Kidney (tissue), 14 donors: ENCODE results near the gene SPRR5. TPM values are rescaled to one million over a fixed set of nuclear protein-coding genes. Genes with fewer than 3 reads are reported as not detected.

Experiments used
- DNase-seq, 5 donors: peaks; one replicate each; pipeline ENCODE4 v3.0.0-alpha.2; 2013 to 2020
- FAIRE-seq: peaks from 2 replicates; lab custom pipeline; 2012; peaks lifted over from hg19 to GRCh38; lab: Jason Lieb, UNC
- H3K27ac ChIP-seq, 2 donors: one replicate each; pipeline ENCODE4 v1.7.0; 2013; ENCODE audit warnings: low read depth in 2 of 2, low read length in 2 of 2, inconsistent platforms in 1 of 2
- H3K27me3 ChIP-seq: one replicate; pipeline ENCODE4 v1.7.1; 2013; ENCODE audit warnings: low read length, inconsistent platforms; ENCODE audit not compliant: control insufficient read depth, insufficient read depth
- H3K36me3 ChIP-seq, 3 donors: one replicate each; pipeline versions ENCODE4 v1.7.0 to v1.7.1; 2013; ENCODE audit warnings: low read length in 3 of 3, control low read depth in 1 of 3, inconsistent platforms in 1 of 3; ENCODE audit not compliant: insufficient read depth in 3 of 3, control insufficient read depth in 2 of 3
- H3K4me1 ChIP-seq, 3 donors: one replicate each; pipeline versions ENCODE4 v1.7.0 to v1.7.1; 2013; ENCODE audit warnings: low read length in 3 of 3, inconsistent platforms in 1 of 3, low read depth in 1 of 3; ENCODE audit not compliant: control insufficient read depth in 2 of 3, insufficient read depth in 2 of 3
- H3K4me3 ChIP-seq, 3 donors: one replicate each; pipeline versions ENCODE4 v1.7.0 to v1.8.1; 2013; ENCODE audit warnings: low read length in 3 of 3, control low read depth in 1 of 3, inconsistent platforms in 1 of 3
- H3K9ac ChIP-seq, 3 donors: one replicate each; pipeline versions ENCODE4 v1.7.0 to v1.7.1; 2013; ENCODE audit warnings: low read length in 3 of 3, control low read depth in 1 of 3, inconsistent platforms in 1 of 3
- H3K9me3 ChIP-seq, 3 donors: one replicate each; pipeline versions ENCODE4 v1.7.0 to v1.7.1; 2013; ENCODE audit warnings: low read length in 3 of 3, control low read depth in 1 of 3, inconsistent platforms in 1 of 3; ENCODE audit not compliant: control insufficient read depth in 2 of 3, insufficient read depth in 1 of 3
- intact Hi-C: fragments of 100-400 bp; cut with DNase I; formaldehyde crosslinking; loops from one replicate; pipeline ENCODE4 v1.11.1; 2022
- polyA plus RNA-seq: library from polyadenylated mRNA; stranded (reverse); fragments of 350-450 nt; fragmentation: Illumina TruSeq; extraction: RNeasy Lipid Tissue Mini Kit (QIAGEN cat#74804); gene quantifications from one replicate; pipeline ENCODE4 v1.2.3, GENCODE V29; 2014; ENCODE audit warnings: low read depth, low replicate concordance; ENCODE audit not compliant: insufficient read depth
- total RNA-seq: library from RNA; stranded (reverse); fragmentation: NEBNext Ultra II Directional; extraction: Animal tissue kit (Norgen Biotek cat#: 25700); gene quantifications from one replicate; pipeline ENCODE4 v1.2.1, GENCODE V29; 2021
- TF ChIP-seq, protein P1 (sequence below): IDR thresholded peaks from 3 replicates; pipeline ENCODE4 v1.5.1; 2012; ENCODE audit warnings: mild to moderate bottlenecking, moderate library complexity, borderline replicate concordance; ENCODE audit not compliant: insufficient read depth; ENCODE audit errors: extremely low read depth
- donor health status: control.
- donor health status: control.
- donor health status: control.
- donor health status: control.
- donor health status: control.
- donor health status: DM: yes; HTN: yes; CAD: no.
- donor health status: Normal renal cell carcinoma (clear cell type).

Gene SPRR5
- total and polyA plus RNA-seq, 2 donors from 2014 or later: not detected

- intact Hi-C loops: no loop called here
- FAIRE-seq (no peak), DNase-seq (no peak)
- Histone ChIP-seq H3K27ac (no peak overlapping the region), H3K36me3 (no peaks in the 10 kb centered on the region), H3K4me3 (no peak overlapping the region), H3K9ac (no peak overlapping the region), H3K4me1 (no peaks in the 10 kb centered on the region), H3K27me3 (no peaks in the 10 kb centered on the region), H3K9me3 (peaks cover 0 to 5% (median 0%) of the 10 kb centered on the region in 3 donors)
- TF ChIP-seq, protein P1, sequence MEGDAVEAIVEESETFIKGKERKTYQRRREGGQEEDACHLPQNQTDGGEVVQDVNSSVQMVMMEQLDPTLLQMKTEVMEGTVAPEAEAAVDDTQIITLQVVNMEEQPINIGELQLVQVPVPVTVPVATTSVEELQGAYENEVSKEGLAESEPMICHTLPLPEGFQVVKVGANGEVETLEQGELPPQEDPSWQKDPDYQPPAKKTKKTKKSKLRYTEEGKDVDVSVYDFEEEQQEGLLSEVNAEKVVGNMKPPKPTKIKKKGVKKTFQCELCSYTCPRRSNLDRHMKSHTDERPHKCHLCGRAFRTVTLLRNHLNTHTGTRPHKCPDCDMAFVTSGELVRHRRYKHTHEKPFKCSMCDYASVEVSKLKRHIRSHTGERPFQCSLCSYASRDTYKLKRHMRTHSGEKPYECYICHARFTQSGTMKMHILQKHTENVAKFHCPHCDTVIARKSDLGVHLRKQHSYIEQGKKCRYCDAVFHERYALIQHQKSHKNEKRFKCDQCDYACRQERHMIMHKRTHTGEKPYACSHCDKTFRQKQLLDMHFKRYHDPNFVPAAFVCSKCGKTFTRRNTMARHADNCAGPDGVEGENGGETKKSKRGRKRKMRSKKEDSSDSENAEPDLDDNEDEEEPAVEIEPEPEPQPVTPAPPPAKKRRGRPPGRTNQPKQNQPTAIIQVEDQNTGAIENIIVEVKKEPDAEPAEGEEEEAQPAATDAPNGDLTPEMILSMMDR: no peak
Measured at GRCh38 chr1:152959801-152960451, 12.9 kb downstream of the SPRR5 start.

- FAIRE-seq: no peak
- Histone ChIP-seq H3K9me3 (peaks cover 0 to 5% (median 0%) of the 10 kb centered on the region in 3 donors), H3K36me3 (no peaks in the 10 kb centered on the region), H3K27ac (no peak overlapping the region), H3K27me3 (no peaks in the 10 kb centered on the region), H3K4me1 (no peaks in the 10 kb centered on the region), H3K9ac (no peak overlapping the region), H3K4me3 (no peak overlapping the region)
- DNase-seq: no peak
- TF ChIP-seq, protein P1: no peak
- intact Hi-C loops: no loop called here
Measured at GRCh38 chr1:152960452-152961044, 13.5 kb downstream of the SPRR5 start.

DNA sequence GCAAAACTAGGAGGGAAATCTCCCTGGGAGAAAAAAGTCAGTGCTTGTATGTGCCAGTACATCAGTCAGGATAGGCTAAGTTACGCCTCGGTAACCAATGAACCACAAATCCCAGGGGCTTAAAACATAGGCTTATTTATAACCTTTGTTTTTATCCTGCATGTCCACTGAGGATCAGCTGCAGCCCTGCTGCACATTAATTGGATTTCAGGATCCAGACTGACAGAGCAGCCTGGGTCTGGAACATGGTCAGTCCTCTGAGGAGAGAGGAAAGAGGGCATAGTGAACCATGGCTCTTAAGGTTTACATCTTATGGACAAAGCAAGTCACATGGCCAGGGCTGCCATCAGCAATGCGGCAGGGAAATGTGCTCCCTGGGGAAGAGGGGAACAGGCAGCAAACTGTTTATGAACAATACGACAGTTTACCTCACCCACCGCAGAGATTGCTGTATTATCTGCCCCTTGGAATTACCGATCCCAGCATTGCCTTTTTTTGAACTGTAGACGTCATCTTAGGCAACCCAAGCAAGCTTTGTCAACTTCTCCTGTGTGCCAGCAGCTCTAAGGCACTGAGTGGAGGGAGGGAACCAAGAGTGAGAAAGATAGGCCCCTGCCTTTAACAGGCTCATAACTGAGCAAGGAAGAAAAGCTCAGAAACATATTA is 14.4 kb downstream of the SPRR5 start:
- TF ChIP-seq, protein P1: no peak
- Histone ChIP-seq H3K9me3 (peaks cover 0 to 5% (median 0%) of the 10 kb centered on the region in 3 donors), H3K4me3 (no peak overlapping the region), H3K36me3 (no peaks in the 10 kb centered on the region), H3K27me3 (no peaks in the 10 kb centered on the region), H3K9ac (no peak overlapping the region), H3K4me1 (no peaks in the 10 kb centered on the region), H3K27ac (no peak overlapping the region)
- DNase-seq (no peak), FAIRE-seq (no peak)
- intact Hi-C loops: no loop called here
